GM19468 (cell line): Measurements from ENCODE around the gene SMOC1.

Source experiments
- ATAC-seq: cut with Tn5 transposase; IDR thresholded peaks from one replicate; pipeline ENCODE4 v1.9.1; 2021; ENCODE audit warnings: mild to moderate bottlenecking, moderate library complexity, moderate number of reproducible peaks; ENCODE audit not compliant: unreplicated experiment; ENCODE audit errors: extremely low read depth

Gene SMOC1

DNA sequence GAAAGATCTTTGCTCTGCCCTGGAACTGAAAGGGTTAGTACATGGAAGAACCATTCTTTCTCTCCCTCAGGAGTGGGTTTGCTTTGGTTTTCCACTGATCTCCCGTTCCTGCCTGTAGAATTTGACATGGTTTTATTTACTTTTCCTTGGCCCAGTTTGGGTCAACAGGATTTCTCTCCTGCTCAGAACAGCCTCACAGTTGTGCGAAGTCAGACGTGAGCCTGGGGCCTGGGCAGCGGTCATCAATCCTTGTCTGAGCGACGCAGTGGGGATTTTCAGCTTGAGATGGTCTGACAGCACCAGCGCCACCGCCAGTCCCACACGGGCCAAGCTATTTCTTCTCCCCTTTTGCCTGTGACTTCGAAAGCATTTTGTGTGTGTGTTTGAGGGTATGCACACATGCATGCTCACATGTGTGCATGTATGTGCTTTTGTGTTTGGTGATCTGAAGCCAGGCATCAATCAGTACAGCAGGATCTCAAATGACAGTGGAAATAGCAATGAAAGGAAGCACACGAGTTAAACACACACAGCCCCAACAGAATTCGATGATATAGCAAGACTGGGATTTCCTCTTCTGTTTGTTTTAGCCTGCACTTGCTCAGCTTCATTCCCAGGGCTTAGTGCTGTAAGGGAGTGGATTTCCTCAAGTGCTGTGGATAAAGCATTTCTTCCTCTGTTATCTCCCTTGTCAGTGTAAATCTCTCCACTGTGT lies 58.3 kb downstream of the SMOC1 start:
- no peak for ATAC-seq

DNA sequence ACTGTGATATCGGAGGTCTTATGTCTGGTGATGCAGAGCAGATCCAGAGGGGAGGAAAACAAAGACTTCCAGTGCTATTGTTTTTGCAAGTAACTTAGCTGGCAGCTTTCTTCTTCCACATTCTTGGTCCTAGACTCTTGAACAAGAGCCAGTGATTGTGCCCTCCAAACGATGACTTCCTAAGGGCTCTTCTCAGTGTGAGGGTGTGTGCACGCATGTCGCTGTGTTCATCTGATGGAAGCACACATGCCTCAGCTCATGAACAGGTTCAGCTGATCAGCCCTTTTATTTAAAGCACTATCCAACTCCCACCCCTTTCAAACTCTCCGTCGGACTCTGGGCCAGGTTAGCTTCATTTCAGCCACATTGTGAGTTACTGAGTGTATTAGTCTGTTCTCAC lies 59.5 kb downstream of the SMOC1 start:
- ATAC-seq, result no peak

DNA sequence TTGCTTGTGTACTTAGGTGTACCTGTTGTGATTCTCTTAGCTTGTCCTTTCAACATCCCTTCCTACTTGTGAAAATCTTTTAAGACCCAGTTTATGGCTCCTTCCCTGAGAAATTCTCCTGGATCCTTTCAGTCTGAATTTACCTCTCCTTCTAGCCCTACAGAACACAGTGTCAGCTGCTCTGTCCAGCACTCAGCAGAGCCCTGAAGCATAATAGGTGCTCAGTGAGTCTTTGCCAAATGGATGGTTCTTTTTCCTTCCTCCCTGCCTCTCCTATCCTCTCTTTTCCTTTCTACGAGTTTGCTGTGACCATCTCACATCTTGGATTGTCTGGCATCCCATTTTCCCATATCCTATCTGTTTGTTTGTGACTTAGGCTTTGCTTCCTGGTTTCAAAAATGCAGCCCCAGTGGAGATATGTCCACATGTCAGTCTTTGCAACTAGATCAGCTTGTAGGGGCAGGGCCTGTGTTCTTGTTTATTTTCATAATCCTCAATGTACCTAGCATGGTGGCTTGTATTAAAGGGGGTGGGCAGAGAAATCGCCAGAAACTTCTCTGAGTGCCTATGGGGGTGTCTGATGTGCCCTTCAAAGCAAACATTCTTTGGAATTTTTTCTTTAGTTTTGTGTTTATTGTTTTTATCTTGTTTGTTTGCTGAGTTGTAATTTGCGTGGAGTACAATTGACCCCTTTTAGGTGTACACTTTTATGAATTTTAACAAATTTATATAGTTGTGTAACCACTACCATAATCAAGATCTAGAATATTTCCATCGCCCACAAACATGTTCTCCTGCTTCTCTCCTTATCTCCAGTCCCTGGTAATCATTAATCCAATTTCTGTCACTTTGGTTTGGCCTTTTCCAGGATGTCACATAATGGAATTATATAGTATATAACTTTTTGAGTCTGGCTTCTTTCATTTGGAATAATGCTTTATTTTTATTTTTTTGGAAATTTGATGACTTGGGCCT lies 62.8 kb downstream of the SMOC1 start:
- ATAC-seq, result no peak

DNA sequence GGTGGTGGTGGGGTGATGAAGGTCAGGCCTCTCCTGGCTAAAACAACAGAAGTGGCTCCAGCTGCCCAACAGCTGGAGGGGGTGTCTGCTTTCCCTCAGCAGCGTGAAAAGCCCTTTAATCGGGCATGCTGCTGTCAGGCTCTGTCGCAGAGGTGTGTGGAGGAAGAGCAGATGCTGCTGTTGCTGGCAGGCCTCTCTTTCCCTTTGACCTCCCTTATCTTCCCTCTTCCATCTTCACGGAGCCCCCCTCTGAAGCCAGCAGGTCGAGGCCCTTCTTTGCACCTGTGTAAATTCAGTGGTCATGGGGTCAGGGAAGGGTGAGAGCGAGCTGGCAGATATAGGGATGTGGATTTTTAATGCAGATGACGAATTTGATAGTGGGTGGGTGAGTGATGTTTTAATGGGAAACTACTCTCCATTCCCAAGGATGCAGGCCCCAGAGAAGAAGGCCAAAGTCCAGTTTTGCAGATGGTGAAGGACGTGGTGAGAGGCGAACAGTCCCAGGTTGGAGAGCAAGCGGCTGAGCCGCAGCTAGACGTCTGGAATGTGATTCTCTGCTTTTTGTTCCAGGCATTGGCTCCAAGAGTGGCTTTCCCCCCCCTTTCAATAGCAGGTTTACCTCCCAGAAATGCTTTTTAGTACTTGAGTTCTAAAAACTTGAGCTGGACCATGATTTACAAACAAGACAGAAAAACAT lies 64.0 kb downstream of the SMOC1 start:
- no peak for ATAC-seq

DNA sequence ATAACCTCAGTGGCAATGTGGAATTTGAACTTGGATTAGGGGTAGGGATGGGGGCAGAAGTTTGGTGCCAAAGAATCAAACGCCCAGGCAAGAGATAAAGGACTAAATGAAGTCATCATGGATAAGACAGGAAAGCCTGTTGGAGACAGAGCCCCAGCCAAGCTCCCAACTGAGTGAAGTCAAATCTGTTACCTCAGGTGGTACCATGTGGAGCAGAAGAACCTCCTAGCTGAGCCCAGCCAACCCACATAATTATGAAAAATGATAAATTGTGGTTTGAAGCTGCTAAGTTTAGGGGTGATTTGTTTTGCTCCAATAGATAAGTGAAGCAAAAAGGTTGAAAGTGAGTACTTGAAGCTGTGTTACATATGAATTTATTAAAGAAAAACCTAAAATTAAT lies 66.1 kb downstream of the SMOC1 start:
- no peak for ATAC-seq

DNA sequence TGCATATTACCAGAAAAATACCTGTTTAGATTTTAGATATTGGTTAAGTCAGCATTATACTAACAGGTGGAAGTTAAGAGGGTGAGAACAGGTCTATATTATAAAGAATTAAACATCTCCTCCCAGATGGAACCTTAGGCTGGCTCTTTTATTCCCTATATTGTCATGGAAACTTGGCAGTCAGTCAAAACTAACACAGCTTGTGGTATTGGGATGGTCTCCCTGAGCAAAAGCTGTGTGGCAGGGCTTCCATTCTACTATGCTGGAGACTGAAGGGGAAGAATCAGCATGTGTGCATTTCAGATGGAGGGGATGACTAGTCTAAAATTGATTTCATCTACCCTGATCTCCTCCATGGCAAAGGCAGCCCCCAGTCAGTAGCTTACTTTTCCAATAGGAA lies 66.7 kb downstream of the SMOC1 start:
- ATAC-seq, result no peak

DNA sequence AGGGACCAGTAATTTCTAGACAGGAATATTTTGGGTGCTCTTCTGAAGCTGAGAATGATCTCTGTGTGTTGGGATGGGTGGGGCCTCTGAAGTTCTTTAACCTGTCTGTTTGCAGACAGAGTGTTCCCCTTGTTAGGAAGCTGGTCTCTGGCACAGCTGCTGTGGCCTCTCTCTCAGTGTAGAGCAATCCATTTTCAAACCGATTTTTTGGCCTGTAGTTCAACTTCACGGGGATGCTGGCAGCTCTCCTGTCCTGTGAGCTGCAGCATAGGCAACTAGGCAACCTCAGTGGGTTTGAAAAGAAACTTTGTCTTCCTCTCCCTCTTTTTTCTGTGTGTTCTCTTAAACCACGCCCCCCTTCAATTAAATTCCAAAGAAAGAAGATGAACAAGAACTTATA lies 69.1 kb downstream of the SMOC1 start:
- no peak for ATAC-seq

DNA sequence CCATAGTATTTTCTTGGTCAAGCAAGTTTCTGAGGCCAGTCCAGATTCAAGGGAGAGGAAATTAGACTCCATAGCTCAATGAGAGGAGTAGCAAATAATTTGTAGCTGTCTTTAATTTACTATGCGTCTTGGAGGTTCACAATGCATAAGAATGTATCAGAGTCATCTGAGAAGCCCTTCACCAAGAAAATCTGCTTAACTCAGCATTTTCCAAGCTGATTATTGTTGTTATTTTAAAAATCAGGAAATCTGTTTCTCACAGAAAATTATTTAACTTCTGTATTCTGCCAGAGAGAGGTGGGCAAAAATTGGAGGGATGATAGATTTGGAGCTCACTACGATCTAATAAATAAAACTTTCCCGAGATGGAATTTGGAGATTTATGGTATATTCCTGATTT lies 72.0 kb downstream of the SMOC1 start:
- no peak for ATAC-seq

DNA sequence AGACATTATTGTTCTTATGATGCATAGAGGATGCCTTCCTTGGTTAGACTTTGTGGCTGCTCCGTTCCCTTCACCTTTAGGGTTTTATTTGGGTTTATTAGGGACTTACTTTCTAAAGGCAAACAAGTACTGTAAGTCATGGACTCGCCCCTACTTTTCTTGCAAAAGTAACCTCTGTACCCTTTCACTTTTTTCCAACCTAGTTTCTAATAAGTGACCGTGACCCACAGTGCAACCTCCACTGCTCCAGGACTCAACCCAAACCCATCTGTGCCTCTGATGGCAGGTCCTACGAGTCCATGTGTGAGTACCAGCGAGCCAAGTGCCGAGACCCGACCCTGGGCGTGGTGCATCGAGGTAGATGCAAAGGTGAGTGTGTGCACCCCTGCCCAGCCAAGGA lies 72.7 kb downstream of the SMOC1 start:
- no peak for ATAC-seq

DNA sequence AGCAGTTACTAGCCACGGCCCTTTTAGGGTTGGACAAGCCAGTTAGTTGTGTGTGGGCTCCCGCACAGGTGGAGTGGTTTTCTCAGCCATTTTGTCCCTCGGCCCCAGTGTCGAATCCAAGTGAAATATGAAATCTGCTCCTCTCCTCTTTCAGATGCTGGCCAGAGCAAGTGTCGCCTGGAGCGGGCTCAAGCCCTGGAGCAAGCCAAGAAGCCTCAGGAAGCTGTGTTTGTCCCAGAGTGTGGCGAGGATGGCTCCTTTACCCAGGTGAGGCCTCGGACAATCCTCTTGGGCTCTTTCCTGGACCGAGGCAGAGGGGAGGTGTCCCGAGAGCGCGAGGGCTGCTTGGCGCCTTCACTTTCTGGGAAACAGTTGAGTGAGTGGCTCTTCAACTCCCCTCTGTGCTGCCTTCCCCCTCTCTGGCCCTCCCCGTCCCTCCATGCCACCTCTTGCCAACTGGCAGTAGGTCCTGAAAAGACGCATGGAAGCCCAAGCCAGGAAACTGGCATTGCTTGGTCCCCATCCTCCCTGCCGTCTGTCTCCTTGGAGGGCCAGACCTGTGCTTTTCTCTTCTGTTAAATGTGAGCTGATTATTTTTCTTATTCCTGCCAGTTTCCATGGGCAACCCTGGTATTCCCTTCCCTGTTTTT lies 74.2 kb downstream of the SMOC1 start:
- ATAC-seq, result no peak

DNA sequence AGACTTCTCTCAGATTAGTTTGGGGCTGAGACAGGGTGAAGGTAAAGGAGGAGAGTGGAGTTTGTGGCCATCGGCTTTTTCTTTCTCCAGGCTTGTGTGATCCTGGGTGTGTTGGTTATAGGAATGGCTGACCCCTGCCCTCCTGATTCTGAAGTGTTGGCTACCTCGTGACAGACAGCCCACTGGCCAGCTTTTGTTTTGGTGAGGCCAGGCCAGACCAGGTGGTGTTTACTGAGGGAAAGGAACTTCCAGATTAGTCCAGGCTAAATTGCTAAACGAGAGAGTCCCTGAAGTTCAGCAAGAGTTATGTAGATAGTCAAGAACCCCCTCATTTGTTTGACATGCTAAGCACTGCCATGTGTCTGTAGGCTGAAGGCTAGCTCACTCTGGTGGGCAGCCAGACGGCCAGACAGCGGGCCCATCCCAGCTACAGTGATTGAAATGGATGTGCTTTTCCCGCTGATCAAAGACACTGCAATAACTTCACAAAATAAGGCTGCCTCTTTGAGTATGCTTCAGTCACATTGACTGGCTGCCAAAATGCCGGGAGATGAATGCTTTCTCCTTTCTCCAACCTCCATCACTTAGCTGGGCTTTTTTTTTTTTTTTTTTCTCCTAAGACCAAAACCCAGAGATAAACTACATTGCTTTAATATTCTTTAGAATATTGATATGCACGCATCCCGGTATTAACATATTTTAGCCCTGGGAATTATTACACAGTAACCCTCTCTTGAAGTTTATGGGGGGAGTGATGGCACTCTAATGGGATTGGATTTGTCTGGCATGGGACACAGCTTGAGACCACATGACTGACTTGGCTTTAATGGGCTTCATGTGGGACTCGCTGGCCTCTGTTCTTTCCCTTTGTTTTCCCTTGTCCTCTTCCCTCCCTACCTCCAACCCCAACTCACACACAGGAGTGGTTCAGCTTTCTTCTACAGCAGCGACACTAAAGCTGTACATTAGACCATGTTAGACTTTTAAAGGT lies 76.9 kb downstream of the SMOC1 start:
- no peak for ATAC-seq

DNA sequence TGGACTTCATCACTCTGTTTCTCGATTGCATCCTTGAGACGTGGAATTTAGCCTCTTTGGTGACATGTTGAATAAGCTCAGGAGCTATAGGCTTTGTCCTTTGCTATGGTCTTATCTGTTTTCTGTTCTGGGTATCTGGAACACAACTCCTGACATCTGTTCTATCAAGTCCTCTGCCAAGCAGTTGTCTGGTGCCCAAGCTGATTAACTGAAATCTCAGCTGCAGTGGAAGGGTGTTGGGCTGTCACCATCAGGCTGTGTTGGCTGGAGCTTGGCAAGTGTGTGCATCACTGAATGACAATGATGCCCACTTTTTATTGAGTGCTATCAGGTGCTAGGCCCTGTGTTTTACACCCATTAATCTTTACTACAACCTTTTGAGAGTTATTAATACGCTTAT lies 77.8 kb downstream of the SMOC1 start:
- ATAC-seq, result no peak

DNA sequence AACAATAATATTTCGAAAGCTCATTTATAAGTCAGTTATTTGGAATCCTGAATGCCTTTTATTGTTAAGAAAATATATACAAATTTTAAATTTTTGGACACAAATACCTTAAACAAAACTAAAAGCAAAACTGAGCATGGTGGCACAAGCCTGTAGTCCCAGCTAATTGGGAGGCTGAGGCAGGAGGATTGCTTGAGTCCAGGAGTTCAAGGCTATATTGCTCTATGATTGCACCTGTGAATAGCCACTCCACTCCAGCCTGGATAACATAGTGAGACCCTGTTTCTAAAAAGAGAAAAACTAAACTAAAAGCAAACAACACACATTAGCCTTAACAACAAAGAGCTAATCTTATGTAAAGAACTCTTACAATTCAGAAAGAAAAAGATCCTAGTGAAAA lies 78.8 kb downstream of the SMOC1 start:
- ATAC-seq, result no peak

DNA sequence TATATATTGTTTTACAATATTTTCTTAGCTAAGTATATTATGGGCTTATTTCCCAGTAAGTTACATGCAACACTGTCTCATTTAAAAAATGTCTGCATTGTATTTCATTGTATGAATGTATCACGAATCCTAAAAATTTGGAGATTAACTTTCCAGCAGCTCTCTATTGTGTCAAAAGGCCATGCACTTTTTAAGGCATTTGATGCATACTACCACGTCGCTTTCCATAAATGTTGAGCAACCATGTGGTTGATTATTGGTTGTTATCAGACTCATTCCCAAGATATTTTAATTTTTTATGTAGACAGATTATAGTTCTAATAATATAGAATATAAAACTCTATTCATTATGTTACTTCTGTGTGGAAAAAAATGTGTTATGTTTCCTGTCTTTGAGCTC lies 79.9 kb downstream of the SMOC1 start:
- no peak for ATAC-seq

DNA sequence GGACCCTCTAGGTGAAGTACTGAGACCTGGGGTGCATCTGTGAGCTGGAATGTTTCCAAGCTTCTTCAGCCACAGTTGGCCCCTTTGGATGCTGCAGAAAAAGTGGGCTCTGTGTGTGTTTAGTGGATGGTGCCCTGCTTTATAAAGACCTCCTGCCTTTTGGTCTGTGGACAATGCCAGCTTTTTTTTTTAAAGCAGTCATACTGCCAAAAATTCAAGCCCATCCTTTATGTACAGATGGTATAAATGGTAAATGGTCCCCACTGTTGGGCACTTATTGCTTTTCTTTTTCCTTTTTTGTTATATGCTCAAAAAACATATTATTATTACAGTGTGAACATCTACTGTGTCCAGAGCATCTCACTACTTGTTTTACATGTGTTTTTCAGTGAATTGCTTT lies 81.1 kb downstream of the SMOC1 start:
- ATAC-seq, result no peak

DNA sequence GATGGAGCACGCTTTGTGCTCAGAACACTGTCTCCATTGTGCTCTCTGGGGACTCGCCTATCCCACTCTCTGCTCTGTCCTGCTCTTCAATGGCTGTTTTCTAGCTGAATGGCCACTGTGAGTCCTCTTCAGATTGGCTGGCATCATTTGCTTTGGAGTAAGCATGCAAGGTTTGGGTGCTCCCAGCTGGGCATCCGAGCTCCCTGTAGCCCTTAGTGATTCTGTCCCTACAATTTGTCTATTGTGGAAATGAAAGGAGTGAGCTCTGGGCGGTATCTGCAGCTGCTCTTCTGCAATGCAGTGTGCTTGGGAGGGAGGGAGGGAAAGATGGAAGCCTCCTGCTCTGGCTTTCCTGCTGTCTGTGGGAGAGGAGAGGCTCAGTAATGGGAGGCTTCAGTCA lies 84.8 kb downstream of the SMOC1 start:
- ATAC-seq, result no peak

DNA sequence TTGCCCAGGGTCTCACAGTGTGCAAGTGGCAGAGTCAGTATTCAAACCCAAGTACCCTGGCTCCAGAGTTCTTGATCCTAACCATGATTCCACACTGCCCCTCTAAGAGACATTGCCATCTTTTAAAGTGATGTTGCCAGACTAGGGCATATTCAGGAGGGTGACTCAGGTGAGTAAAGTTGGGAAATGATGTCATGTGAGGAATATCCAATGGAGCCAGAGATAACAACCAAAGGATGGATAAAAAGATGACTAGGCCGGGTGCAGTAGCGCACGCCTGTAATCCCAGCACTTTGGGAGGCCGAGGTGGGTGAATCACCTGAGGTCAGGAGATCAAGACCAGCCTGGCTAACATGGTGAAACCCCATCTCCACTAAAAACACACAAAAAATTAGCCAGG lies 85.6 kb downstream of the SMOC1 start:
- ATAC-seq, result no peak

DNA sequence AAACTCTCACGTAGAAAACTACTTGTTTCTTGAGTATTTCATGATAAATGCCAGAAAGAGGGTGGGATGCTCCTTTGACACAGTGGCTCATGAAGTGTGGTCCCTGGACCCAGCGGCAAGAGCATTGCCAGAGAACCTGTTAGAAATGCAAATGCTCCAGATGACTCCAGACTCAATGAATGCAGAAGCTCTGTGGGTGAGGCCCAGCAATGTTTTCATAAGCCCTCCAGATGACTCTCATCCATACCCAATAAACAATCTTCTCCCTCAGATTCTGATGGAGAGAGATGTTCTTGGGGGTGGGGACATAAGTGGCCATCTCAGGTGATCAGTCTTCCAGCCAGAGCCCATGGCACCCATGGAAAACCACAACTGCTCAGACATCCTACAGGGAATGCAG lies 88.9 kb downstream of the SMOC1 start:
- no peak for ATAC-seq

DNA sequence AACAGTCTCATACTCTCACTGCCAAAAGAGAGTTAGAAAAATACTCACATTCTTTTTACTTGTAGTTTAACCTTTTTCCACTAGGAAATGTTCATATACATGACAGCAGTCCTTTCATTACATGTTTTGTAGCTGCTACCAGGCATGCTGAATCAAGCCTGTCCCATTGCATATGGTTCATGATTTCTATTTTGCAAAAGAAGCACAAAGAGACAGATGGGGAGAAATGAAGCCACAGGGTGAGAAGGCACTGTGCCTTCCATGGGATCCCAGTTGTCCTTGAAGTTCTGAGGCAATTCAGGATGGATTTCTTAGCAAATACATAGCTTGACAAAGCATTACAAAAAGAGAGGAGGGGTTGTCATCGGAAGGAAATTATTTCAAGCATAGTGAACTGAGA lies 89.5 kb downstream of the SMOC1 start:
- ATAC-seq, result no peak
